ENCODE results near the gene WDFY1.

DNA sequence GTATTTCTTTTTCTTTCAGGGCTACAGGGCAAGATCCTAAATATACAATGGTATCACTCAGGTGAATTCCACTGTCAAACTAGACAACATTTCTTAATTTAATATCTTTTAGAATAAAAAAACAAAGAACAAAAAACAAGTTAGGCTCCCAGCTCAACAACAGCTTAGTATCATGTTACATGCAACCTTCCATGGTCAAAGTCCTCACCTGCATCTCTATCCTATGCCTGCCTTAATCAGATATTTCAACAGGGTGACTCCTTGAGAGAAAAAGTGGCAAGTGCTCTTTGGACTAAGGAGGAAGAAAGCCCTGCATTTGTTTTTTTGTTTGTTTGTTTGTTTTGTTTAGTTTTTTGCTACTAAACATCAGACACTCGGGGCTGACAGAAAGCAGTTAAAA is 50.2 kb downstream of the WDFY1 start:
- TF ChIP-seq, protein P1, sequence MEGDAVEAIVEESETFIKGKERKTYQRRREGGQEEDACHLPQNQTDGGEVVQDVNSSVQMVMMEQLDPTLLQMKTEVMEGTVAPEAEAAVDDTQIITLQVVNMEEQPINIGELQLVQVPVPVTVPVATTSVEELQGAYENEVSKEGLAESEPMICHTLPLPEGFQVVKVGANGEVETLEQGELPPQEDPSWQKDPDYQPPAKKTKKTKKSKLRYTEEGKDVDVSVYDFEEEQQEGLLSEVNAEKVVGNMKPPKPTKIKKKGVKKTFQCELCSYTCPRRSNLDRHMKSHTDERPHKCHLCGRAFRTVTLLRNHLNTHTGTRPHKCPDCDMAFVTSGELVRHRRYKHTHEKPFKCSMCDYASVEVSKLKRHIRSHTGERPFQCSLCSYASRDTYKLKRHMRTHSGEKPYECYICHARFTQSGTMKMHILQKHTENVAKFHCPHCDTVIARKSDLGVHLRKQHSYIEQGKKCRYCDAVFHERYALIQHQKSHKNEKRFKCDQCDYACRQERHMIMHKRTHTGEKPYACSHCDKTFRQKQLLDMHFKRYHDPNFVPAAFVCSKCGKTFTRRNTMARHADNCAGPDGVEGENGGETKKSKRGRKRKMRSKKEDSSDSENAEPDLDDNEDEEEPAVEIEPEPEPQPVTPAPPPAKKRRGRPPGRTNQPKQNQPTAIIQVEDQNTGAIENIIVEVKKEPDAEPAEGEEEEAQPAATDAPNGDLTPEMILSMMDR (tag by site-specific recombination; IDR thresholded peaks at IDR 0.05) = no peak
- TF ChIP-seq ZNF239 (tag by site-specific recombination; IDR thresholded peaks at IDR 0.05) = no peak
- TF ChIP-seq SETDB1 (IDR thresholded peaks at IDR 0.05; ENCODE audit: insufficient read length, low read length) = no peak
- no peak for TF ChIP-seq ZNF2 (tag by site-specific recombination; IDR thresholded peaks at IDR 0.05)
- TF ChIP-seq, protein P2, sequence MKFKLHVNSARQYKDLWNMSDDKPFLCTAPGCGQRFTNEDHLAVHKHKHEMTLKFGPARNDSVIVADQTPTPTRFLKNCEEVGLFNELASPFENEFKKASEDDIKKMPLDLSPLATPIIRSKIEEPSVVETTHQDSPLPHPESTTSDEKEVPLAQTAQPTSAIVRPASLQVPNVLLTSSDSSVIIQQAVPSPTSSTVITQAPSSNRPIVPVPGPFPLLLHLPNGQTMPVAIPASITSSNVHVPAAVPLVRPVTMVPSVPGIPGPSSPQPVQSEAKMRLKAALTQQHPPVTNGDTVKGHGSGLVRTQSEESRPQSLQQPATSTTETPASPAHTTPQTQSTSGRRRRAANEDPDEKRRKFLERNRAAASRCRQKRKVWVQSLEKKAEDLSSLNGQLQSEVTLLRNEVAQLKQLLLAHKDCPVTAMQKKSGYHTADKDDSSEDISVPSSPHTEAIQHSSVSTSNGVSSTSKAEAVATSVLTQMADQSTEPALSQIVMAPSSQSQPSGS (tag by site-specific recombination; IDR thresholded peaks at IDR 0.05; ENCODE audit: low read depth) = no peak
- TF ChIP-seq ZNF76 (tag by site-specific recombination; IDR thresholded peaks at IDR 0.05; ENCODE audit: borderline replicate concordance, low read depth) = no peak
